H9 (cell line): ENCODE results near the gene KANSL1. TPM values are rescaled to one million over a fixed set of nuclear protein-coding genes. Genes with fewer than 3 reads are reported as not detected.

Experiments used
- DNase-seq: peaks from one replicate; pipeline ENCODE4 v3.0.0-alpha.2; 2017
- H2AFZ ChIP-seq: one replicate; pipeline ENCODE4 v1.6.1; 2013; ENCODE audit warnings: mild to moderate bottlenecking, low read length, control low read depth, moderate library complexity
- H2AK5ac ChIP-seq: 2 replicates; pipeline ENCODE4 v1.6.1; 2013; ENCODE audit warnings: low read length, control low read depth, mixed read lengths; ENCODE audit not compliant: insufficient read length
- H2BK120ac ChIP-seq: one replicate; pipeline ENCODE4 v1.6.1; 2013; ENCODE audit warnings: low read depth, mild to moderate bottlenecking, low read length, control low read depth, inconsistent platforms; ENCODE audit not compliant: poor library complexity, severe bottlenecking
- H2BK12ac ChIP-seq: 2 replicates; pipeline ENCODE4 v1.6.1; 2013; ENCODE audit warnings: low read length, control low read depth, mixed read lengths, low read depth; ENCODE audit not compliant: insufficient read length
- H2BK15ac ChIP-seq: 2 replicates; pipeline ENCODE4 v1.6.1; 2013; ENCODE audit warnings: low read depth, low read length, control low read depth
- H2BK20ac ChIP-seq: one replicate; pipeline ENCODE4 v1.6.1; 2013; ENCODE audit warnings: low read depth, mild to moderate bottlenecking, low read length, control low read depth, inconsistent platforms; ENCODE audit not compliant: poor library complexity, severe bottlenecking
- H2BK5ac ChIP-seq: 2 replicates; pipeline ENCODE4 v1.6.1; 2013; ENCODE audit warnings: low read length, control low read depth, mixed read lengths; ENCODE audit not compliant: insufficient read length
- H3K14ac ChIP-seq: 2 replicates; pipeline ENCODE4 v1.6.1; 2013; ENCODE audit warnings: low read length, control low read depth; ENCODE audit not compliant: insufficient read depth
- H3K18ac ChIP-seq: 2 replicates; pipeline ENCODE4 v1.6.1; 2013; ENCODE audit warnings: low read depth, mild to moderate bottlenecking, mixed read lengths, low read length, control low read depth; ENCODE audit not compliant: insufficient read length
- H3K23ac ChIP-seq: 2 replicates; pipeline ENCODE4 v1.6.1; 2013; ENCODE audit warnings: low read length, control low read depth, mixed read lengths, low read depth; ENCODE audit not compliant: insufficient read length
- H3K23me2 ChIP-seq: 2 replicates; pipeline ENCODE4 v1.6.1; 2013; ENCODE audit warnings: low read depth, mild to moderate bottlenecking, mixed read lengths, low read length, control low read depth; ENCODE audit not compliant: insufficient read length, poor library complexity, severe bottlenecking
- H3K27ac ChIP-seq: 2 replicates; pipeline ENCODE4 v1.5.1; 2013; ENCODE audit warnings: low read length, control low read depth, mixed read lengths, low read depth; ENCODE audit not compliant: insufficient read length
- H3K27me3 ChIP-seq: 2 replicates; pipeline ENCODE4 v1.6.1; 2013; ENCODE audit warnings: low read length, control low read depth, inconsistent platforms; ENCODE audit not compliant: insufficient read depth
- H3K4ac ChIP-seq: 2 replicates; pipeline ENCODE4 v1.6.1; 2013; ENCODE audit warnings: low read depth, mild to moderate bottlenecking, control low read depth, inconsistent platforms, low read length, moderate library complexity
- H3K4me1 ChIP-seq: 2 replicates; pipeline ENCODE4 v1.6.1; 2013; ENCODE audit warnings: low read length, control low read depth, inconsistent platforms; ENCODE audit not compliant: insufficient read depth
- H3K4me2 ChIP-seq: 2 replicates; pipeline ENCODE4 v1.6.1; 2013; ENCODE audit warnings: low read length, control low read depth, mixed read lengths; ENCODE audit not compliant: insufficient read length, insufficient read depth
- H3K56ac ChIP-seq: 2 replicates; pipeline ENCODE4 v1.6.1; 2013; ENCODE audit warnings: low read depth, mild to moderate bottlenecking, mixed read lengths, low read length, control low read depth; ENCODE audit not compliant: insufficient read length
- H3K79me1 ChIP-seq: 2 replicates; pipeline ENCODE4 v1.6.1; 2013; ENCODE audit warnings: low read depth, mild to moderate bottlenecking, moderate library complexity, low read length, control low read depth, inconsistent platforms; ENCODE audit not compliant: insufficient read depth, poor library complexity, severe bottlenecking
- H3K79me2 ChIP-seq: 2 replicates; pipeline ENCODE4 v1.6.1; 2013; ENCODE audit warnings: low read length, control low read depth, inconsistent platforms; ENCODE audit not compliant: insufficient read depth
- H3K9ac ChIP-seq: 2 replicates; pipeline ENCODE4 v1.6.1; 2013; ENCODE audit warnings: low read length, control low read depth, mixed read lengths; ENCODE audit not compliant: insufficient read length; ENCODE audit errors: extremely low read depth
- H3K9me3 ChIP-seq: one replicate; pipeline ENCODE4 v1.6.1; 2013; ENCODE audit warnings: low read depth, low read length, inconsistent platforms; ENCODE audit not compliant: control insufficient read depth
- H3T11ph ChIP-seq: one replicate; pipeline ENCODE4 v1.6.1; 2013; ENCODE audit warnings: mild to moderate bottlenecking, low read length, control low read depth, inconsistent platforms
- H4K20me1 ChIP-seq: one replicate; pipeline ENCODE4 v1.6.1; 2013; ENCODE audit not compliant: control insufficient read depth, insufficient read length, insufficient read depth
- H4K5ac ChIP-seq: 2 replicates; pipeline ENCODE4 v1.6.1; 2013; ENCODE audit warnings: low read depth, mild to moderate bottlenecking, mixed read lengths, low read length, control low read depth; ENCODE audit not compliant: insufficient read length
- H4K8ac ChIP-seq: replicated peaks from 2 replicates; pipeline ENCODE4 v1.6.1; 2013; ENCODE audit warnings: low read length, control low read depth, mixed read lengths, low read depth; ENCODE audit not compliant: insufficient read length
- H4K91ac ChIP-seq: 2 replicates; pipeline ENCODE4 v1.6.1; 2013; ENCODE audit warnings: low read depth, mild to moderate bottlenecking, moderate library complexity, mixed read lengths, low read length, control low read depth; ENCODE audit not compliant: insufficient read length
- H3K27ac Mint-ChIP-seq, 3 experiments: 2 replicates in 2 of 3; 3 replicates in 1 of 3; pipeline ENCODE4 v1.8.0; 2020 to 2021; ENCODE audit warnings: mixed read lengths in 3 of 3, mild to moderate bottlenecking in 1 of 3, moderate library complexity in 1 of 3
- H3K27me3 Mint-ChIP-seq: 2 replicates; pipeline ENCODE4 v1.8.0; 2021; ENCODE audit warnings: low read depth, mild to moderate bottlenecking, moderate library complexity, mixed read lengths
- H3K36me3 Mint-ChIP-seq, 3 experiments: 2 replicates in 2 of 3; 3 replicates in 1 of 3; pipeline ENCODE4 v1.8.0; 2020 to 2021; ENCODE audit warnings: low read depth in 3 of 3, mixed read lengths in 3 of 3; ENCODE audit not compliant: insufficient read depth in 1 of 3
- H3K4me1 Mint-ChIP-seq, 2 experiments: 2 replicates each; pipeline ENCODE4 v1.8.0; 2020; ENCODE audit warnings: mixed read lengths in 2 of 2
- H3K4me3 Mint-ChIP-seq, 2 experiments: 2 replicates in 1 of 2; 3 replicates in 1 of 2; pipeline ENCODE4 v1.8.0; 2020 to 2021; ENCODE audit warnings: mild to moderate bottlenecking in 2 of 2, mixed read lengths in 2 of 2, moderate library complexity in 1 of 2
- H3K9me3 Mint-ChIP-seq, 2 experiments: 2 replicates in 1 of 2; 3 replicates in 1 of 2; pipeline ENCODE4 v1.8.0; 2020; ENCODE audit warnings: mild to moderate bottlenecking in 2 of 2, mixed read lengths in 2 of 2, moderate library complexity in 1 of 2
- CTCF ChIP-seq: fragments of 200-600 bp; sonication (generic); conservative IDR thresholded peaks from 3 replicates; pipeline ENCODE4 v1.8.0; 2021; ENCODE audit warnings: antibody characterized with exemption, mild to moderate bottlenecking
- WGBS: extraction: QIAGEN DNeasy Blood & Tissue Kit; methylation state at CpG from one replicate; pipeline ENCODE4 v1.1.7; 2013; ENCODE audit warnings: missing lambda C conversion rate, low lambda C conversion rate, mixed read lengths; ENCODE audit not compliant: insufficient read length; ENCODE audit errors: extremely low coverage; 5-methylcytosine and 5-hydroxymethylcytosine counted together
- total RNA-seq: library from RNA; stranded (reverse); gene quantifications from 2 replicates; pipeline ENCODE4 v1.2.1, GENCODE V29; 2021

Gene KANSL1
- total RNA-seq, 1 experiment from 2014 or later, result 114 TPM

DNA sequence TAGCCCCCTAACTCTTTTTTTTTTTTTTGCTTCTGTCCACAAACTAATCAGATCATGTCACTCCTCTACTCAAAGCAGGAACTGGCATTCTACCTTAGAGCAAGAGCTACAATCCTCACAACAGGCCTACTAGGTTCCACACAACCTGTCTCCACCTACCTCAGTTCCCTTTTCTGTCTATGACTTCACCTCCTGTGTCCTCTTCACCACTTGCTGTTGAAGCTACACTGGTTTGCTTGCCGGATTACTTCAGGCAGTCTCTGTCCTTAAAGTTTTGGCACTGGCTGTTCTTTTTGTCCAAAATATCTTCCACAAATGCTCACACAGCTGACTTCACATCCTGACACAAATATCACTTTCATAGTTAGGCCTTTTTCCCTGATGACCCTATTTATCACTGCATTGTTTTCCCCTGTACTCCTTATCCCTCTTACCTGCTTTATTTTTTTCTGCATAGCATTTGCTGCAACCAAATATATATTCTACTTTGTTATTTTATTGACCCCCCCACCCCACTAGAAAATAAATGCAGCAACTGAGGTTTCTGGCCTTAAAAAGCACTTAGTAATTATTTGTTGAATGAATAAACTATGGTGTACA, 72.0 kb downstream of the KANSL1 start:
- H3K23ac ChIP-seq, result no peak overlapping the region
- no peaks in the 10 kb centered on the region for H3K23me2 ChIP-seq
- no peak overlapping the region for H2BK12ac ChIP-seq
- Mint-ChIP-seq H3K4me1 (peaks cover 59 to 63% of the 10 kb centered on the region in 2 experiments), H3K27me3 (no peaks in the 10 kb centered on the region), H3K4me3 (no peak overlapping the region), H3K9me3 (no peaks in the 10 kb centered on the region), H3K27ac (peak overlapping the region; percentile 4 to 10 (median 9); a peak in 3 of 7 replicates), H3K36me3 (peaks cover 0 to 5% (median 3%) of the 10 kb centered on the region in 3 experiments; a peak in 2 of 7 replicates)
- H3K79me2 ChIP-seq, result peaks cover 68% of the 10 kb centered on the region; the same call in 1 of the 2 replicates
- H3K9ac ChIP-seq, result no peak overlapping the region
- H3K79me1 ChIP-seq, result peaks cover 3% of the 10 kb centered on the region
- no peak overlapping the region for H4K8ac ChIP-seq
- H3K4me2 ChIP-seq, result no peak overlapping the region
- H4K5ac ChIP-seq, result no peak overlapping the region
- no peaks in the 10 kb centered on the region for H3K27me3 ChIP-seq
- no peak overlapping the region for H3K56ac ChIP-seq
- H3T11ph ChIP-seq, result no peak overlapping the region
- no peak overlapping the region for H2AK5ac ChIP-seq
- H2BK120ac ChIP-seq, result no peak overlapping the region
- no peak overlapping the region for H2BK15ac ChIP-seq
- H3K9me3 ChIP-seq, result no peaks in the 10 kb centered on the region
- no CpG with 5 or more reads among the region's 1 CpG for WGBS
- TF ChIP-seq CTCF, result no peak
- H3K14ac ChIP-seq, result no peak overlapping the region
- no peak overlapping the region for H3K27ac ChIP-seq
- no peak overlapping the region for H3K4ac ChIP-seq
- H2AFZ ChIP-seq, result no peak overlapping the region
- H4K20me1 ChIP-seq, result no peaks in the 10 kb centered on the region
- peaks cover 2% of the 10 kb centered on the region; the same call in 1 of the 2 replicates for H3K4me1 ChIP-seq
- no peak overlapping the region for H4K91ac ChIP-seq
- no peak overlapping the region for H2BK20ac ChIP-seq
- H2BK5ac ChIP-seq, result no peak overlapping the region
- H3K18ac ChIP-seq, result no peak overlapping the region
- no peak for DNase-seq
